ENCODE data around the gene NUDT7. TPM values are rescaled to one million over a fixed set of nuclear protein-coding genes. Genes with fewer than 3 reads are reported as not detected.

Gene NUDT7
- total and polyA plus RNA-seq, 4 donors: 15.4 to 30.2 (median 25.3) TPM

DNA sequence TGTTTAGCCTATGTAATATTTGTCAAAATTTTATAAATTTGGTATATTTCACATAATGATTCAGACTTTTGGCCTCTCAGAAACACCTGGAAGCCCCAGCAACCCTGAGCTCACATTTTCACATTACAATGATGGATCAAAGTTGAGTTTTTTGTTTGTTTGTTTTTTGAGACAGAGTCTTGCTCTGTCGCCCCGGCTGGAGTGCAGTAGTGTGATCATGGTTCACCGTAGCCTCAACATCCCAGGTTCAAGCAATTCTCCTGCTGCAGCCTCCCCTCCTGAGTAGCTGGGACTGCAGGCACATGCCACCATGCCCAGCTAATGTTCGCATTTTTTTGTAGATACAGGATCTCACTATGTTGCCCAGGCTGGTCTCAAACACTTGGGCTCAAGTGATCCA is 55.4 kb downstream of the NUDT7 start:
- no peak for DNase-seq (ENCODE audit: low spot score)
- Histone ChIP-seq H3K9ac (ENCODE audit: low read depth in 1 of 2, low read length in 2 of 2) (no peak overlapping the region), H3K4me1 (ENCODE audit: control insufficient read depth in 4 of 4, insufficient read depth in 4 of 4, low read length in 3 of 4) (peaks cover 2 to 31% (median 13%) of the 10 kb centered on the region in 4 donors), H3K27me3 (ENCODE audit: control insufficient read depth in 4 of 4, insufficient read depth in 4 of 4, low read length in 3 of 4) (no peaks in the 10 kb centered on the region), H3K27ac (ENCODE audit: low read depth in 1 of 2, low read length in 2 of 2) (peak overlapping the region; percentile 55 to 76), H3K9me3 (ENCODE audit: control insufficient read depth in 4 of 4, low read length in 3 of 4) (no peaks in the 10 kb centered on the region), H3K4me3 (ENCODE audit: low read depth in 1 of 3, low read length in 3 of 3) (no peak overlapping the region), H3K36me3 (ENCODE audit: control insufficient read depth in 4 of 4, insufficient read depth in 3 of 4, low read depth in 1 of 4, low read length in 3 of 4) (no peaks in the 10 kb centered on the region)
- TF ChIP-seq RXRA (IDR thresholded peaks at IDR 0.05) (peak; percentile 32 to 57), JUND (IDR thresholded peaks at IDR 0.05) (no peak), FOXA2 (IDR thresholded peaks at IDR 0.05) (no peak), YY1 (IDR thresholded peaks at IDR 0.05) (peak; percentile 18), MAX (IDR thresholded peaks at IDR 0.05) (peak; percentile 15), HNF4A (conservative IDR thresholded peaks at IDR 0.05) (peak; percentile 61 to 68), SP1 (IDR thresholded peaks at IDR 0.05) (peak; percentile 67)
- WGBS: 50% methylated on average over 4 of the region's 4 CpGs

GRCh38 chr16:77780378-77780837 is 58.1 kb downstream of the NUDT7 start:
- Histone ChIP-seq H3K9me3 (ENCODE audit: control insufficient read depth in 4 of 4, low read length in 3 of 4) (no peaks in the 10 kb centered on the region), H3K4me1 (ENCODE audit: control insufficient read depth in 4 of 4, insufficient read depth in 4 of 4, low read length in 3 of 4) (peaks cover 2 to 25% (median 13%) of the 10 kb centered on the region in 4 donors), H3K9ac (ENCODE audit: low read depth in 1 of 2, low read length in 2 of 2) (no peak overlapping the region), H3K27me3 (ENCODE audit: control insufficient read depth in 4 of 4, insufficient read depth in 4 of 4, low read length in 3 of 4) (no peaks in the 10 kb centered on the region), H3K27ac (ENCODE audit: low read depth in 1 of 2, low read length in 2 of 2) (no peak overlapping the region), H3K36me3 (ENCODE audit: control insufficient read depth in 4 of 4, insufficient read depth in 3 of 4, low read depth in 1 of 4, low read length in 3 of 4) (no peaks in the 10 kb centered on the region), H3K4me3 (ENCODE audit: low read depth in 1 of 3, low read length in 3 of 3) (no peak overlapping the region)
- TF ChIP-seq RXRA (IDR thresholded peaks at IDR 0.05) (no peak), TAF1 (conservative IDR thresholded peaks at IDR 0.05) (no peak), HNF4G (IDR thresholded peaks at IDR 0.05) (no peak)
- DNase-seq (ENCODE audit: low spot score): no peak
- 84% methylated on average over 9 of the region's 9 CpGs for WGBS

DNA sequence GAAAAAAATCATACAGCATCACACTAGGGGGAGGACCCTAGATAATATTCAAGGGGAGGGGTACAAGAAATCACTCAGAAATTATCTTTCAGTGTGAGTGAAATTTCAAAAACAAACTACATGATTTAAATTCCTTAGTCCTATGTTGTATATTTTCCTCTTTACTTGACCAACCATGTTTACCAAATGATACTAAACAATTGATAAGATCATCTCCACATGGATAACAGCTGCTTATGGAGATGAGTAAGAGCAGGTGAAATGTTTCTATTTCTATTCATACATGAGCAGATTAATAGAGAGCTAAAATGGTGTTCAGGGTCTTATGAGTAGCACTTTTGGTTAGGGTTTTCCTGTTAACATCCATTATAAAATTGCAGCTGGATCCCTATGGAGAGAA is 58.8 kb downstream of the NUDT7 start:
- Histone ChIP-seq H3K9me3 (ENCODE audit: control insufficient read depth in 4 of 4, low read length in 3 of 4) (no peaks in the 10 kb centered on the region), H3K36me3 (ENCODE audit: control insufficient read depth in 4 of 4, insufficient read depth in 3 of 4, low read depth in 1 of 4, low read length in 3 of 4) (no peaks in the 10 kb centered on the region), H3K27ac (ENCODE audit: low read depth in 1 of 2, low read length in 2 of 2) (no peak overlapping the region), H3K4me1 (ENCODE audit: control insufficient read depth in 4 of 4, insufficient read depth in 4 of 4, low read length in 3 of 4) (peaks cover 2 to 19% (median 8%) of the 10 kb centered on the region in 4 donors), H3K4me3 (ENCODE audit: low read depth in 1 of 3, low read length in 3 of 3) (no peak overlapping the region), H3K9ac (ENCODE audit: low read depth in 1 of 2, low read length in 2 of 2) (no peak overlapping the region), H3K27me3 (ENCODE audit: control insufficient read depth in 4 of 4, insufficient read depth in 4 of 4, low read length in 3 of 4) (no peaks in the 10 kb centered on the region)
- DNase-seq (ENCODE audit: low spot score): no peak
- TF ChIP-seq EGR1 (IDR thresholded peaks at IDR 0.05; ENCODE audit: low read depth in 2 of 2) (no peak), RAD21 (IDR thresholded peaks at IDR 0.05) (no peak), RXRA (IDR thresholded peaks at IDR 0.05) (no peak), HNF4G (IDR thresholded peaks at IDR 0.05) (no peak), FOXA1 (IDR thresholded peaks at IDR 0.05) (no peak), NR2F2 (IDR thresholded peaks at IDR 0.05) (no peak)

DNA sequence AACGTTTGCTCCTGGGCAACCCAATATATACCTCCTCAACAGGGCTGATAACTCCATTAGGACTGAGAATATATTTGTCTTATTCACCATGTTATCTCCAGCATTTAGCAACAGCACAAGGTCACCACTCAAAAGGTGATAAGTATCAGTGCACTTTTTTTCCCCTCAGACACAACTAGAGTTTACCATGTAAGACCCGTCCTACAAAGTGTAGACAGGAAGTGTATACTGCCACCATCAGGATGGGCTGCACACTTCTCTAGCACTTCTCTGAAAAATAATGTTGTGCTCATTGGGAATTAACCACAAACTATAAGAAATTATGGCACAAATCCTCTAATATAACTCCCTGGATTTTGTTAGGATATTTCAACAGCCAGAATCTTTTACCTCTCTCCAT is 60.4 kb downstream of the NUDT7 start:
- no peaks in the 10 kb centered on the region for H3K9me3 ChIP-seq (ENCODE audit: control insufficient read depth in 4 of 4, low read length in 3 of 4)
- H3K36me3 ChIP-seq (ENCODE audit: control insufficient read depth in 4 of 4, insufficient read depth in 3 of 4, low read depth in 1 of 4, low read length in 3 of 4): no peaks in the 10 kb centered on the region
- no peak overlapping the region for H3K9ac ChIP-seq (ENCODE audit: low read depth in 1 of 2, low read length in 2 of 2)
- 28% methylated on average over 2 of the region's 2 CpGs for WGBS
- H3K4me1 ChIP-seq (ENCODE audit: control insufficient read depth in 4 of 4, insufficient read depth in 4 of 4, low read length in 3 of 4): peaks cover 0 to 7% (median 4%) of the 10 kb centered on the region in 4 donors
- no peaks in the 10 kb centered on the region for H3K27me3 ChIP-seq (ENCODE audit: control insufficient read depth in 4 of 4, insufficient read depth in 4 of 4, low read length in 3 of 4)
- no peak overlapping the region for H3K4me3 ChIP-seq (ENCODE audit: low read depth in 1 of 3, low read length in 3 of 3)
- H3K27ac ChIP-seq (ENCODE audit: low read depth in 1 of 2, low read length in 2 of 2): no peak overlapping the region
- TF ChIP-seq, protein P1, sequence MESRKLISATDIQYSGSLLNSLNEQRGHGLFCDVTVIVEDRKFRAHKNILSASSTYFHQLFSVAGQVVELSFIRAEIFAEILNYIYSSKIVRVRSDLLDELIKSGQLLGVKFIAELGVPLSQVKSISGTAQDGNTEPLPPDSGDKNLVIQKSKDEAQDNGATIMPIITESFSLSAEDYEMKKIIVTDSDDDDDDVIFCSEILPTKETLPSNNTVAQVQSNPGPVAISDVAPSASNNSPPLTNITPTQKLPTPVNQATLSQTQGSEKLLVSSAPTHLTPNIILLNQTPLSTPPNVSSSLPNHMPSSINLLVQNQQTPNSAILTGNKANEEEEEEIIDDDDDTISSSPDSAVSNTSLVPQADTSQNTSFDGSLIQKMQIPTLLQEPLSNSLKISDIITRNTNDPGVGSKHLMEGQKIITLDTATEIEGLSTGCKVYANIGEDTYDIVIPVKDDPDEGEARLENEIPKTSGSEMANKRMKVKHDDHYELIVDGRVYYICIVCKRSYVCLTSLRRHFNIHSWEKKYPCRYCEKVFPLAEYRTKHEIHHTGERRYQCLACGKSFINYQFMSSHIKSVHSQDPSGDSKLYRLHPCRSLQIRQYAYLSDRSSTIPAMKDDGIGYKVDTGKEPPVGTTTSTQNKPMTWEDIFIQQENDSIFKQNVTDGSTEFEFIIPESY (IDR thresholded peaks at IDR 0.05): no peak
- TF ChIP-seq, protein P2, sequence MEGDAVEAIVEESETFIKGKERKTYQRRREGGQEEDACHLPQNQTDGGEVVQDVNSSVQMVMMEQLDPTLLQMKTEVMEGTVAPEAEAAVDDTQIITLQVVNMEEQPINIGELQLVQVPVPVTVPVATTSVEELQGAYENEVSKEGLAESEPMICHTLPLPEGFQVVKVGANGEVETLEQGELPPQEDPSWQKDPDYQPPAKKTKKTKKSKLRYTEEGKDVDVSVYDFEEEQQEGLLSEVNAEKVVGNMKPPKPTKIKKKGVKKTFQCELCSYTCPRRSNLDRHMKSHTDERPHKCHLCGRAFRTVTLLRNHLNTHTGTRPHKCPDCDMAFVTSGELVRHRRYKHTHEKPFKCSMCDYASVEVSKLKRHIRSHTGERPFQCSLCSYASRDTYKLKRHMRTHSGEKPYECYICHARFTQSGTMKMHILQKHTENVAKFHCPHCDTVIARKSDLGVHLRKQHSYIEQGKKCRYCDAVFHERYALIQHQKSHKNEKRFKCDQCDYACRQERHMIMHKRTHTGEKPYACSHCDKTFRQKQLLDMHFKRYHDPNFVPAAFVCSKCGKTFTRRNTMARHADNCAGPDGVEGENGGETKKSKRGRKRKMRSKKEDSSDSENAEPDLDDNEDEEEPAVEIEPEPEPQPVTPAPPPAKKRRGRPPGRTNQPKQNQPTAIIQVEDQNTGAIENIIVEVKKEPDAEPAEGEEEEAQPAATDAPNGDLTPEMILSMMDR (IDR thresholded peaks at IDR 0.05; ENCODE audit: low read depth, low read length, missing input control): peak; percentile 74
- no peak for TF ChIP-seq EGR1 (IDR thresholded peaks at IDR 0.05; ENCODE audit: low read depth in 2 of 2)
- no peak for TF ChIP-seq MAX (IDR thresholded peaks at IDR 0.05)
- no peak for TF ChIP-seq JUND (IDR thresholded peaks at IDR 0.05)
- peak in 1 of 2 donors; percentile 17 for TF ChIP-seq RXRA (IDR thresholded peaks at IDR 0.05)
- peak; percentile 92 to 95 for TF ChIP-seq RAD21 (IDR thresholded peaks at IDR 0.05)
- no peak for TF ChIP-seq FOXA2 (IDR thresholded peaks at IDR 0.05)
- DNase-seq (ENCODE audit: low spot score): no peak
